Measurements from ENCODE around the gene INO80B.

DNA sequence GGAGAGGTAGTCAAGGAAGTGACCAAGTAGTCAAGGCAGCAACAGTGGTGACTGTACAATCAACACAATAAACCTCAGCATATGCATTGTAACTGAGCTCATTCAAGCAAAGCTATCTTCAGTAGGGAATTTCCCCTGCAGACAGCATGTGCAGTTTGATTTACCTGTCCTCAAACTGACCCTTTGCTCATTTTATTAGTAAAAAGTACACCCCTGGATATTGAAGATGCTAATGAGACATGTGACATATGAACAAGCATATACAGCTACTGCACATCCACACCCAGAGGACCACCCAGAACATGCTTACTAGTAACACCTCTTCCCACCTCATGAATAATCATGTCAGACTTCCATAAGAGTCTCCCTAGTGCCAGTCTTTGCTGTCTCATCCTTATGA, 48.9 kb upstream of the INO80B start:
- TF ChIP-seq POLR2AphosphoS5 (IDR thresholded peaks at IDR 0.05; ENCODE audit: low read depth, low read length) (no peak), POLR2A (IDR thresholded peaks at IDR 0.05; ENCODE audit: low read depth, low read length) (no peak), TAF1 (IDR thresholded peaks at IDR 0.05; ENCODE audit: borderline replicate concordance, low read depth, low read length) (no peak)

All from GM12892 (cell line).